ENCODE results near the gene SEC14L3. TPM values are rescaled to one million over a fixed set of nuclear protein-coding genes. Genes with fewer than 3 reads are reported as not detected.

The SEC14L3 gene
- polyA plus RNA-seq, 1 donor: 0.06 TPM

DNA sequence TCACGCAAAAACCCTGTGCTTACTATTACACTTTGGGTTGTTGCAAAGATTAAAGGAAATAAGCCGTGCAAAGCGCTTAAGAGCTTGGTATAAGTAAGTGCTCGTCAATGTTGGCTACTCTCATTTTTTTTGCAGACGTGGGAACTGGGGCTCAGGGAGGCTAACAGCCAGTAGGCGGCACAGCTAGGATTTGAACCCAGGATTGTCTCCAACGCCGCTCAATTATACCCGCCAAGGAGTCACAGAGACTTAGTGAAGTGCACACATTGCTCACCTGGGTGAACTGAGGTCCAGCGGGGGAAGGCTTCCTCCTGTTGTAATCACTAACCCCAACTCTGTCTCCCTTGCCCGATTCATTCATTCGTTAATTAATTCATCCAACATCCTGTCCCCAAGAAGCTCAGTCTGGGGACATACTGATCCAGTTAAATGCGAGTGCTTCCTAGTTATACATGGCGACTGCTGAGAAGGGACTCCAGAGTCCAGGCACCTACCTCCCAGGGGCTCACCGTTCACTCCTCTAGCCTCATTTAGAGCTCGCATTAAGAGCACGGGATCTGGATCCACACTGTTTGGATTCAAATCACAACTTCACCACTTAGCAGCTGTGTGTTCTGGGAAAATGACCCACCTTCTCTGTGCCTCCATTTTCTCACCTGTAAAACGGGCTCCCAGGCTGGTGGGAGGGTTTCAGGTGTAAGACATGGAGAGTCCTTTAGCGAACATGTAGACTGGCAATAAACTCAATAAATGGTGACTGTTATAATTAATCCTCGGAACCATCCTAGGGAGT, 47.1 kb downstream of the SEC14L3 start:
- WGBS (ENCODE audit: insufficient coverage, low lambda C conversion rate): 27% methylated on average over 5 of the region's 20 CpGs
- H3K27ac ChIP-seq (ENCODE audit: low read length): peak overlapping the region; percentile 99
- peak overlapping the region; percentile 48 for H3K4me3 ChIP-seq (ENCODE audit: low read length)
- no peaks in the 10 kb centered on the region for H3K27me3 ChIP-seq (ENCODE audit: control insufficient read depth, insufficient read depth, low read length)
- H3K9me3 ChIP-seq (ENCODE audit: control insufficient read depth, low read depth, low read length): no peaks in the 10 kb centered on the region
- H3K36me3 ChIP-seq (ENCODE audit: control insufficient read depth, insufficient read depth, low read length): peaks cover 3% of the 10 kb centered on the region
- DNase-seq: no peak
- peaks cover 40% of the 10 kb centered on the region for H3K4me1 ChIP-seq (ENCODE audit: control insufficient read depth, insufficient read depth, low read length)

- Histone ChIP-seq H3K36me3 (ENCODE audit: control insufficient read depth, insufficient read depth, low read length) (peaks cover 3% of the 10 kb centered on the region), H3K27me3 (ENCODE audit: control insufficient read depth, insufficient read depth, low read length) (no peaks in the 10 kb centered on the region), H3K27ac (ENCODE audit: low read length) (peak overlapping the region; percentile 99), H3K4me3 (ENCODE audit: low read length) (peak overlapping the region; percentile 48), H3K9me3 (ENCODE audit: control insufficient read depth, low read depth, low read length) (no peaks in the 10 kb centered on the region), H3K4me1 (ENCODE audit: control insufficient read depth, insufficient read depth, low read length) (peaks cover 44% of the 10 kb centered on the region)
- peak; percentile 99 to 100 for DNase-seq
- no CpG with 5 or more reads among the region's 31 CpGs for WGBS (ENCODE audit: insufficient coverage, low lambda C conversion rate)
These were observed 47.8 kb downstream of the SEC14L3 start for GRCh38 chr22:30423959-30424533.

DNA sequence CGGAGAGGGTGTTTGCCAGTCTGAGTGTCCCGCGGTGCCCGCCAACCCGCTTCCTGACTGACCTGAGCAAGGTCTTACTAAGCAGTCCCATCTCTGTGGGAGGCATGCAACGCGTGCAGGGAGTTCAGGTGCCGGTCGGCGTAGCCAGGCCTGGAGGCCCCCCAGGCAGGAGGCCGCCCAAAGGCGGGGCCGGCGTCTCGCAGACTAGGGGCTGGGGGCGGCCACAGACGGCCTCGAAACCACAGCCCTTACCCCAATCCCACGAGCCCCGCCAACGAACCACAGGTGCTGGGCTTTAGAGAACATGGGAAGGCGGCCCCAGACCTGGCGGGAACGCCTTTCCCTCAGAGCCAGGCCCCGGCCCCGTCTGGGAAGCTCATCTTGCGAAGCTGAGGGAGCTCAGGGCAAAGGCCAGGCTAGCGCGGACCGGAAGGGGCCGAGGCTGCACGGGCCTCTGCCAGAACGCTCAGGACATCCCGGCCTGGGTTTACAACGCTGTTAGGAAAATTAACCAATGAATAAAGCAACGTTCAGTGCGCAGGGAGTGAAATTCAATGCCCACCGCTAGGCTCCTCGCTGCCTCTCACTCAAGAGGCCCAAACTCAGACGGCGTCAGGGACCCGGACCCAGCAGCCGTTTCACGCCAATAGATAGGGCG, 48.4 kb downstream of the SEC14L3 start:
- H3K36me3 ChIP-seq (ENCODE audit: control insufficient read depth, insufficient read depth, low read length): peaks cover 3% of the 10 kb centered on the region
- H3K27ac ChIP-seq (ENCODE audit: low read length): peak overlapping the region; percentile 99
- peak overlapping the region; percentile 48 for H3K4me3 ChIP-seq (ENCODE audit: low read length)
- no peaks in the 10 kb centered on the region for H3K27me3 ChIP-seq (ENCODE audit: control insufficient read depth, insufficient read depth, low read length)
- no peaks in the 10 kb centered on the region for H3K9me3 ChIP-seq (ENCODE audit: control insufficient read depth, low read depth, low read length)
- no CpG with 5 or more reads among the region's 45 CpGs for WGBS (ENCODE audit: insufficient coverage, low lambda C conversion rate)
- peaks cover 49% of the 10 kb centered on the region for H3K4me1 ChIP-seq (ENCODE audit: control insufficient read depth, insufficient read depth, low read length)
- no peak for DNase-seq

GRCh38 chr22:30422481-30423300, 49.1 kb downstream of the SEC14L3 start:
- peaks cover 56% of the 10 kb centered on the region for H3K4me1 ChIP-seq (ENCODE audit: control insufficient read depth, insufficient read depth, low read length)
- H3K27me3 ChIP-seq (ENCODE audit: control insufficient read depth, insufficient read depth, low read length): no peaks in the 10 kb centered on the region
- no peaks in the 10 kb centered on the region for H3K9me3 ChIP-seq (ENCODE audit: control insufficient read depth, low read depth, low read length)
- peak overlapping the region; percentile 99 for H3K27ac ChIP-seq (ENCODE audit: low read length)
- H3K36me3 ChIP-seq (ENCODE audit: control insufficient read depth, insufficient read depth, low read length): peaks cover 8% of the 10 kb centered on the region
- peak overlapping the region; percentile 48 for H3K4me3 ChIP-seq (ENCODE audit: low read length)
- 40% methylated on average over 1 of the region's 18 CpGs for WGBS (ENCODE audit: insufficient coverage, low lambda C conversion rate)
- peak; percentile 77 to 90 for DNase-seq

GRCh38 chr22:30421695-30422480, 49.9 kb downstream of the SEC14L3 start:
- H3K9me3 ChIP-seq (ENCODE audit: control insufficient read depth, low read depth, low read length): no peaks in the 10 kb centered on the region
- no peaks in the 10 kb centered on the region for H3K27me3 ChIP-seq (ENCODE audit: control insufficient read depth, insufficient read depth, low read length)
- H3K36me3 ChIP-seq (ENCODE audit: control insufficient read depth, insufficient read depth, low read length): peaks cover 12% of the 10 kb centered on the region
- no peak overlapping the region for H3K4me3 ChIP-seq (ENCODE audit: low read length)
- DNase-seq: peak; percentile 88 to 95
- peaks cover 64% of the 10 kb centered on the region for H3K4me1 ChIP-seq (ENCODE audit: control insufficient read depth, insufficient read depth, low read length)
- peak overlapping the region; percentile 99 for H3K27ac ChIP-seq (ENCODE audit: low read length)
- 25% methylated on average over 2 of the region's 8 CpGs for WGBS (ENCODE audit: insufficient coverage, low lambda C conversion rate)

DNA sequence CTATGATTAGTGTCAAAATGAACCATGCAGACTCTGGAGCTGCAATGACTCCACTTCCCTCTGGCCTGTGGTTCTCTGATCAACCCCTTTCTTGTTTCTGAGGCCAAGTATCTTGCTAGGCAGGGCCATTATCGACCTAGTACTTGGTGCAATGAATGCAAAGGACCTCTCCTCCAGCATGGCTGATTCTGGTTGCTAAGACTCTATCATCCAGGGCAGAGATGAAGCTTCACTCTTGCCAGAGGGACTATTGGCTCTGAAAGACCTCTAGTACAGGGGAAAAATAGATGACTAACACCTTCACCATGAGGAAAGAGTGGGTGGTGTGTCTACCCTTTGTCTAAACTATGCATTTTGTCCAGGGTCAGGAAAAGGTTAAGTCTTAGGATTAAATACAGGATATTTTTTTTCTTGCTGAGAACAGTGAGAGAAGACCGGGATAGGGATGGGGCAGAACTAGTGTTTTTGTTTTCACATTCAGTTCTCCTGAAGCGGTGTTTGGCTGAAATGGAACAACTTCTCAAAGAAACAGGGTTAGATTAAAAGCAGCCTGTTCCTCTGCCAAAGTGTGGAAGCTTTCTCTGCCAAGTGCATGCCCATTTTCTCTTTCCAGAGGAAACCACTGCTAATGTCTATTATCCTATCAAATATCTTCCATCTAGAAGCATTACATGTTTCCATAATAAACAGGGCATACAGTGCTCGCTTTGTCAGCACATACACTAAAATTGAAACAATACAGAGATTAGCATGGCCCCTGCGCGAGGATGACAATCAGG, 51.3 kb downstream of the SEC14L3 start:
- Histone ChIP-seq H3K4me3 (ENCODE audit: low read length) (no peak overlapping the region), H3K36me3 (ENCODE audit: control insufficient read depth, insufficient read depth, low read length) (peaks cover 20% of the 10 kb centered on the region), H3K4me1 (ENCODE audit: control insufficient read depth, insufficient read depth, low read length) (peaks cover 77% of the 10 kb centered on the region), H3K27me3 (ENCODE audit: control insufficient read depth, insufficient read depth, low read length) (no peaks in the 10 kb centered on the region), H3K27ac (ENCODE audit: low read length) (peak overlapping the region; percentile 99), H3K9me3 (ENCODE audit: control insufficient read depth, low read depth, low read length) (no peaks in the 10 kb centered on the region)
- WGBS (ENCODE audit: insufficient coverage, low lambda C conversion rate): no CpG with 5 or more reads among the region's 6 CpGs
- no peak for DNase-seq

GRCh38 chr22:30416837-30417236, 55.0 kb downstream of the SEC14L3 start:
- H3K4me1 ChIP-seq (ENCODE audit: control insufficient read depth, insufficient read depth, low read length): peaks cover 52% of the 10 kb centered on the region
- peak overlapping the region; percentile 82 for H3K27ac ChIP-seq (ENCODE audit: low read length)
- H3K36me3 ChIP-seq (ENCODE audit: control insufficient read depth, insufficient read depth, low read length): peaks cover 46% of the 10 kb centered on the region
- no peak overlapping the region for H3K4me3 ChIP-seq (ENCODE audit: low read length)
- DNase-seq: no peak
- no peaks in the 10 kb centered on the region for H3K9me3 ChIP-seq (ENCODE audit: control insufficient read depth, low read depth, low read length)
- no peaks in the 10 kb centered on the region for H3K27me3 ChIP-seq (ENCODE audit: control insufficient read depth, insufficient read depth, low read length)
- WGBS (ENCODE audit: insufficient coverage, low lambda C conversion rate): no CpG with 5 or more reads among the region's 1 CpG

DNA sequence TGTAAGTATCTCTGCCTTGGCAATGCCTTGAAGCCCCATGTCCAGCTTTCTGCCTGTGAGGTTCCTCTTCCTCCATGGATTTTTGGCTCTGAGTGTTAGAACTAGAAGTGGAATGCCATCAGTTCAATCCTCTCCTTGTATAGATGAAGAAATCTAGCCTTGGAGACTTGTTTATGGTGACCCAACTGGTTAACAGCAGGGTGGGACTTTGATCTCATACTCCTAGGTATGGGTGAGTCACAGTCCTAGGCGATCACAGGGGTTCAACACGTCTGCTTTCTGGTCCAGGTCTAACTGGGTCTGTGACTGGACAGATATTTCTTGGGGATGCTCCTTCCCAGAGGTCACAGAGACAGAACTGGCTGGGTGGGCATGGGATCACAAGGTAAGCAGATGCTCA, 55.4 kb downstream of the SEC14L3 start:
- peaks cover 49% of the 10 kb centered on the region for H3K36me3 ChIP-seq (ENCODE audit: control insufficient read depth, insufficient read depth, low read length)
- peaks cover 51% of the 10 kb centered on the region for H3K4me1 ChIP-seq (ENCODE audit: control insufficient read depth, insufficient read depth, low read length)
- peak overlapping the region; percentile 82 for H3K27ac ChIP-seq (ENCODE audit: low read length)
- peak; percentile 85 to 90 for DNase-seq
- no CpG with 5 or more reads among the region's 2 CpGs for WGBS (ENCODE audit: insufficient coverage, low lambda C conversion rate)
- H3K27me3 ChIP-seq (ENCODE audit: control insufficient read depth, insufficient read depth, low read length): no peaks in the 10 kb centered on the region
- no peak overlapping the region for H3K4me3 ChIP-seq (ENCODE audit: low read length)
- H3K9me3 ChIP-seq (ENCODE audit: control insufficient read depth, low read depth, low read length): no peaks in the 10 kb centered on the region

DNA sequence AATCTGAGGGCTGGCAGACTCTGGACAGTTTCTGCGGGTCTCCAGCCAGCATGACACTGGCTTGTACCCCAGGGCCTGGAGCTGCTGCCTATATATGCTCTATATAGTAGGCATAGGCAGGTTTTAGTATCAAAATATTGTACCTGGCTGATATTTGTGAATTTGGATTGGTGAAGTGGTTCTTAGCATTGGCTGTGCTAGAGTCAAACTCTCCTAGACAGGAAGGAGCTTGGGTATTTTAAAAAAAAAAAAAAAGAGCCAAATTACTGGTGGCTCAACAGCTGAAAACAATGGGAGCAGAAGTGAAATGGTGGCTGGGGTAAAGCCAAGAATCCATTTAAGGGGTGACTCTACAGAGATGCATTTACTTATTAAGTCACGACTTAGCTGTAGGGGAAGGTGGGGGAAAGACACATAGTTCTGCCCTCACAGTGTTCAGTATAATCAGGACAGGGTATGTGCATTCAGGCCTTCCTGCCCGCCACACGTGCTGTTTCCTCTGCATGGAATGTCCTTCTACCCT, 57.2 kb downstream of the SEC14L3 start:
- peaks cover 55% of the 10 kb centered on the region for H3K36me3 ChIP-seq (ENCODE audit: control insufficient read depth, insufficient read depth, low read length)
- peaks cover 37% of the 10 kb centered on the region for H3K4me1 ChIP-seq (ENCODE audit: control insufficient read depth, insufficient read depth, low read length)
- DNase-seq: no peak
- no peak overlapping the region for H3K27ac ChIP-seq (ENCODE audit: low read length)
- no peaks in the 10 kb centered on the region for H3K27me3 ChIP-seq (ENCODE audit: control insufficient read depth, insufficient read depth, low read length)
- no peaks in the 10 kb centered on the region for H3K9me3 ChIP-seq (ENCODE audit: control insufficient read depth, low read depth, low read length)
- no CpG with 5 or more reads among the region's 4 CpGs for WGBS (ENCODE audit: insufficient coverage, low lambda C conversion rate)
- H3K4me3 ChIP-seq (ENCODE audit: low read length): no peak overlapping the region

All from large intestine (tissue), 3 donors.